Cardiac atrium fibroblast (primary cell): ENCODE data around the gene USP17L13. TPM values are rescaled to one million over a fixed set of nuclear protein-coding genes. Genes with fewer than 3 reads are reported as not detected.

Experiments
- total RNA-seq: library from RNA; depleted of rRNA; stranded (reverse); fragments of >200 nt; gene quantifications from 2 replicates; pipeline ENCODE4 v1.2.3, GENCODE V29; 2015

Gene USP17L13, protein sequence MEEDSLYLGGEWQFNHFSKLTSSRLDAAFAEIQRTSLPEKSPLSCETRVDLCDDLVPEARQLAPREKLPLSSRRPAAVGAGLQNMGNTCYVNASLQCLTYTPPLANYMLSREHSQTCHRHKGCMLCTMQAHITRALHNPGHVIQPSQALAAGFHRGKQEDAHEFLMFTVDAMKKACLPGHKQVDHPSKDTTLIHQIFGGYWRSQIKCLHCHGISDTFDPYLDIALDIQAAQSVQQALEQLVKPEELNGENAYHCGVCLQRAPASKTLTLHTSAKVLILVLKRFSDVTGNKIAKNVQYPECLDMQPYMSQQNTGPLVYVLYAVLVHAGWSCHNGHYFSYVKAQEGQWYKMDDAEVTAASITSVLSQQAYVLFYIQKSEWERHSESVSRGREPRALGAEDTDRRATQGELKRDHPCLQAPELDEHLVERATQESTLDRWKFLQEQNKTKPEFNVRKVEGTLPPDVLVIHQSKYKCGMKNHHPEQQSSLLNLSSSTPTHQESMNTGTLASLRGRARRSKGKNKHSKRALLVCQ
- total RNA-seq: not detected in 2 replicates

DNA sequence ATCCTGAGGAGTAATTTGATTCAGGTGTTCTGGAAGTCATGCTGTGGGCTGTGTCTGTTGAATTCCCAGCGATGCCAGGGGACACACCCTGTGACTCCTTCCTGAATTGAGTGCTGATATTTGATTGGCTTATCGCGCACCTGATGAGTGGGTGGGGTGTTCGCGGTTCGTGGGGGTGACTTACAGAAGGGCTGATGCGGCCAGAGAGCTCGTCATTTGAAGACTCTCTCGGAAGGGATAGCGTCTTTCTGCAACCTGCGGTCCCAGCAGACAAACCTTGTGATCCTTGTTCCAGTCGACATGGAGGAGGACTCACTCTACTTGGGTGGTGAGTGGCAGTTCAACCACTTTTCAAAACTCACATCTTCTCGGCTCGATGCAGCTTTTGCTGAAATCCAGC, at the start of gene USP17L13:
USP17L13 (plus strand) TSS at position 301 of the 400 bp plus-strand sequence; CDS start at position 301, 0 bp downstream.

DNA sequence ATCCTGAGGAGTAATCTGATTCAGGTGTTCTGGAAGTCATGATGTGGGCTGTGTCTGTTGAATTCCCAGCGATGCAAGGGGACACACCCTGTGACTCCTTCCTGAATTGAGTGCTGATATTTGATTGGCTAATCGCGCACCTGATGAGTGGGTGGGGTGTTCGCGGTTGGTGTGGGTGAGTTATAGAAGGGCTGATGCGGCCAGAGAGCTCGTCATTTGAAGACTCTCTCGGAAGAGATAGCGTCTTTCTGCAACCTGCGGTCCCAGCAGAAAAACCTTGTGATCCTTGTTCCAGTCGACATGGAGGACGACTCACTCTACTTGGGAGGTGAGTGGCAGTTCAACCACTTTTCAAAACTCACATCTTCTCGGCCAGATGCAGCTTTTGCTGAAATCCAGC, 14.3 kb upstream of the USP17L13 start, which contains the start of gene USP17L10:
USP17L10 (plus strand) TSS at position 301 of the 400 bp plus-strand sequence; CDS start at position 301, 0 bp downstream.

DNA sequence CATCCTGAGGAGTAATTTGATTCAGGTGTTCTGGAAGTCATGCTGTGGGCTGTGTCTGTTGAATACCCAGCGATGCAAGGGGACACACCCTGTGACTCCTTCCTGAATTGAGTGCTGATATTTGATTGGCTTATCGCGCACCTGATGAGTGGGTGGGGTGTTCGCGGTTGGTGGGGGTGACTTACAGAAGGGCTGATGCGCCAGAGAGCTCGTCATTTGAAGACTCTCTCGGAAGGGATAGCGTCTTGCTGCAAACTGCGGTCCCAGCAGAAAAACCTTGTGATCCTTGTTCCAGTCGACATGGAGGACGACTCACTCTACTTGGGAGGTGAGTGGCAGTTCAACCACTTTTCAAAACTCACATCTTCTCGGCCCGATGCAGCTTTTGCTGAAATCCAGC, 9.6 kb upstream of the USP17L13 start, which contains the start of gene USP17L11:
USP17L11 (plus strand) TSS at position 301 of the 400 bp plus-strand sequence; CDS start at position 301, 0 bp downstream.

DNA sequence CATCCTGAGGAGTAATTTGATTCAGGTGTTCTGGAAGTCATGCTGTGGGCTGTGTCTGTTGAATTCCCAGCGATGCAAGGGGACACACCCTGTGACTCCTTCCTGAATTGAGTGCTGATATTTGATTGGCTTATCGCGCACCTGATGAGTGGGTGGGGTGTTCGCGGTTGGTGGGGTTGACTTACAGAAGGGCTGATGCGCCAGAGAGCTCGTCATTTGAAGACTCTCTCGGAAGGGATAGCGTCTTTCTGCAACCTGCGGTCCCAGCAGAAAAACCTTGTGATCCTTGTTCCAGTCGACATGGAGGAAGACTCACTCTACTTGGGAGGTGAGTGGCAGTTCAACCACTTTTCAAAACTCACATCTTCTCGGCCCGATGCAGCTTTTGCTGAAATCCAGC, 4.8 kb upstream of the USP17L13 start, which contains the start of gene USP17L12:
USP17L12 (plus strand) TSS at position 301 of the 400 bp plus-strand sequence; CDS start at position 301, 0 bp downstream.

DNA sequence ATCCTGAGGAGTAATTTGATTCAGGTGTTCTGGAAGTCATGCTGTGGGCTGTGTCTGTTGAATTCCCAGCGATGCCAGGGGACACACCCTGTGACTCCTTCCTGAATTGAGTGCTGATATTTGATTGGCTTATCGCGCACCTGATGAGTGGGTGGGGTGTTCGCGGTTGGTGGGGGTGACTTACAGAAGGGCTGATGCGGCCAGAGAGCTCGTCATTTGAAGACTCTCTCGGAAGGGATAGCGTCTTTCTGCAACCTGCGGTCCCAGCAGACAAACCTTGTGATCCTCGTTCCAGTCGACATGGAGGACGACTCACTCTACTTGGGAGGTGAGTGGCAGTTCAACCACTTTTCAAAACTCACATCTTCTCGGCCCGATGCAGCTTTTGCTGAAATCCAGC, 9.4 kb downstream of the USP17L13 start, which contains the start of gene USP17L15:
USP17L15 (plus strand) TSS at position 301 of the 400 bp plus-strand sequence; CDS start at position 301, 0 bp downstream.

DNA sequence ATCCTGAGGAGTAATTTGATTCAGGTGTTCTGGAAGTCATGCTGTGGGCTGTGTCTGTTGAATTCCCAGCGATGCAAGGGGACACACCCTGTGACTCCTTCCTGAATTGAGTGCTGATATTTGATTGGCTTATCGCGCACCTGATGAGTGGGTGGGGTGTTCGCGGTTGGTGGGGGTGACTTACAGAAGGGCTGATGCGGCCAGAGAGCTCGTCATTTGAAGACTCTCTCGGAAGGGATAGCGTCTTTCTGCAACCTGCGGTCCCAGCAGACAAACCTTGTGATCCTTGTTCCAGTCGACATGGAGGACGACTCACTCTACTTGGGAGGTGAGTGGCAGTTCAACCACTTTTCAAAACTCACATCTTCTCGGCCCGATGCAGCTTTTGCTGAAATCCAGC, 18.9 kb downstream of the USP17L13 start, which contains the start of gene USP17L17:
USP17L17 (plus strand) TSS at position 301 of the 400 bp plus-strand sequence; CDS start at position 301, 0 bp downstream.

DNA sequence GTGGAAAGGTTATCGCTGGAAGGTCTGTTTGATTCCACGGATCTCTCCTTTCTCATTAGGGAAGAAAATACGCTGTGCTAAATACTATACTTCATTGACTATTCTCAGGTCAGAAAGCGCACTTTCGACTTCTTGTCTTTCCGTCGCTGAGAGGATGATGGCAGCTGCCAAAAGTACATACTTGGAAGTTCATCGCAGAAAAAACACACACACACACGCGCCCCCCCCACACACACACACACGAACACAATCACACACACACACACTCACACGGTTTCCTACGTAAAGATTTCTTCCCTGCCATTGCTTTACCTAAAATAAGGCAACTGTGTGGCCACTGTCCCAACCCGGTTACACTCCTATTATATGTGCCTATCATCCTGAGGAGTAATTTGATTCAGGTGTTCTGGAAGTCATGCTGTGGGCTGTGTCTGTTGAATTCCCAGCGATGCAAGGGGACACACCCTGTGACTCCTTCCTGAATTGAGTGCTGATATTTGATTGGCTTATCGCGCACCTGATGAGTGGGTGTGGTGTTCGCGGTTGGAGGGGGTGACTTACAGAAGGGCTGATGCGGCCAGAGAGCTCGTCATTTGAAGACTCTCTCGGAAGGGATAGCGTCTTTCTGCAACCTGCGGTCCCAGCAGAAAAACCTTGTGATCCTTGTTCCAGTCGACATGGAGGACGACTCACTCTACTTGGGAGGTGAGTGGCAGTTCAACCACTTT, 23.4 kb downstream of the USP17L13 start, which contains the start of gene USP17L18:
USP17L18 (plus strand) TSS at position 678 of the 728 bp plus-strand sequence; CDS start at position 678, 0 bp downstream.

DNA sequence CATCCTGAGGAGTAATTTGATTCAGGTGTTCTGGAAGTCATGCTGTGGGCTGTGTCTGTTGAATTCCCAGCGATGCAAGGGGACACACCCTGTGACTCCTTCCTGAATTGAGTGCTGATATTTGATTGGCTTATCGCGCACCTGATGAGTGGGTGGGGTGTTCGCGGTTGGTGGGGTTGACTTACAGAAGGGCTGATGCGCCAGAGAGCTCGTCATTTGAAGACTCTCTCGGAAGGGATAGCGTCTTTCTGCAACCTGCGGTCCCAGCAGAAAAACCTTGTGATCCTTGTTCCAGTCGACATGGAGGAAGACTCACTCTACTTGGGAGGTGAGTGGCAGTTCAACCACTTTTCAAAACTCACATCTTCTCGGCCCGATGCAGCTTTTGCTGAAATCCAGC, 28.4 kb downstream of the USP17L13 start, which contains the start of gene USP17L19:
USP17L19 (plus strand) TSS at position 301 of the 400 bp plus-strand sequence; CDS start at position 301, 0 bp downstream.

DNA sequence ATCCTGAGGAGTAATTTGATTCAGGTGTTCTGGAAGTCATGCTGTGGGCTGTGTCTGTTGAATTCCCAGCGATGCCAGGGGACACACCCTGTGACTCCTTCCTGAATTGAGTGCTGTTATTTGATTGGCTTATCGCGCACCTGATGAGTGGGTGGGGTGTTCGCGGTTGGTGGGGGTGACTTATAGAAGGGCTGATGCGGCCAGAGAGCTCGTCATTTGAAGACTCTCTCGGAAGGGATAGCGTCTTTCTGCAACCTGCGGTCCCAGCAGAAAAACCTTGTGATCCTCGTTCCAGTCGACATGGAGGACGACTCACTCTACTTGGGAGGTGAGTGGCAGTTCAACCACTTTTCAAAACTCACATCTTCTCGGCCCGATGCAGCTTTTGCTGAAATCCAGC, 33.1 kb downstream of the USP17L13 start, which contains the start of gene USP17L20:
USP17L20 (plus strand) TSS at position 301 of the 400 bp plus-strand sequence; CDS start at position 301, 0 bp downstream.

DNA sequence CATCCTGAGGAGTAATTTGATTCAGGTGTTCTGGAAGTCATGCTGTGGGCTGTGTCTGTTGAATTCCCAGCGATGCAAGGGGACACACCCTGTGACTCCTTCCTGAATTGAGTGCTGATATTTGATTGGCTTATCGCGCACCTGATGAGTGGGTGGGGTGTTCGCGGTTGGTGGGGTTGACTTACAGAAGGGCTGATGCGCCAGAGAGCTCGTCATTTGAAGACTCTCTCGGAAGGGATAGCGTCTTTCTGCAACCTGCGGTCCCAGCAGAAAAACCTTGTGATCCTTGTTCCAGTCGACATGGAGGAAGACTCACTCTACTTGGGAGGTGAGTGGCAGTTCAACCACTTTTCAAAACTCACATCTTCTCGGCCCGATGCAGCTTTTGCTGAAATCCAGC, 37.9 kb downstream of the USP17L13 start, which contains the start of gene USP17L21:
USP17L21 (plus strand) TSS at position 301 of the 400 bp plus-strand sequence; CDS start at position 301, 0 bp downstream.

DNA sequence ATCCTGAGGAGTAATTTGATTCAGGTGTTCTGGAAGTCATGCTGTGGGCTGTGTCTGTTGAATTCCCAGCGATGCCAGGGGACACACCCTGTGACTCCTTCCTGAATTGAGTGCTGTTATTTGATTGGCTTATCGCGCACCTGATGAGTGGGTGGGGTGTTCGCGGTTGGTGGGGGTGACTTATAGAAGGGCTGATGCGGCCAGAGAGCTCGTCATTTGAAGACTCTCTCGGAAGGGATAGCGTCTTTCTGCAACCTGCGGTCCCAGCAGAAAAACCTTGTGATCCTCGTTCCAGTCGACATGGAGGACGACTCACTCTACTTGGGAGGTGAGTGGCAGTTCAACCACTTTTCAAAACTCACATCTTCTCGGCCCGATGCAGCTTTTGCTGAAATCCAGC, 42.6 kb downstream of the USP17L13 start, which contains the start of gene USP17L22:
USP17L22 (plus strand) TSS at position 301 of the 400 bp plus-strand sequence; CDS start at position 301, 0 bp downstream.

Other genes with a start within 250 kb of the USP17L13 start
- not detected in 2 replicates for gene FAM90A26, start 54.5 kb upstream of the USP17L13 start, total RNA-seq
- gene USP17L10, start 14.2 kb upstream of the USP17L13 start, total RNA-seq: not detected in 2 replicates
- gene USP17L11, start 9.5 kb upstream of the USP17L13 start, total RNA-seq: not detected in 2 replicates
- gene USP17L12, start 4.7 kb upstream of the USP17L13 start, total RNA-seq: not detected in 2 replicates
- not detected in 2 replicates for gene USP17L15, start 9.5 kb downstream of the USP17L13 start, total RNA-seq
- gene USP17L17, start 19.0 kb downstream of the USP17L13 start, total RNA-seq: not detected in 2 replicates
- gene USP17L18, start 23.7 kb downstream of the USP17L13 start, total RNA-seq: not detected in 2 replicates
- gene USP17L19, start 28.5 kb downstream of the USP17L13 start, total RNA-seq: not detected in 2 replicates
- not detected in 2 replicates for gene USP17L20, start 33.2 kb downstream of the USP17L13 start, total RNA-seq
- not detected in 2 replicates for gene USP17L21, start 38.0 kb downstream of the USP17L13 start, total RNA-seq
- not detected in 2 replicates for gene USP17L22, start 42.7 kb downstream of the USP17L13 start, total RNA-seq
- not detected in 2 replicates for gene USP17L24, start 100.3 kb downstream of the USP17L13 start, total RNA-seq
- not detected in 2 replicates for gene USP17L25, start 105.0 kb downstream of the USP17L13 start, total RNA-seq
- gene USP17L26, start 109.8 kb downstream of the USP17L13 start, total RNA-seq: not detected in 2 replicates
- gene USP17L5, start 114.5 kb downstream of the USP17L13 start, total RNA-seq: not detected in 2 replicates
- gene USP17L27, start 119.3 kb downstream of the USP17L13 start, total RNA-seq: not detected in 2 replicates
- gene USP17L28, start 124.0 kb downstream of the USP17L13 start, total RNA-seq: not detected in 2 replicates
- gene USP17L29, start 128.7 kb downstream of the USP17L13 start, total RNA-seq: not detected in 2 replicates
- gene USP17L30, start 138.2 kb downstream of the USP17L13 start, total RNA-seq: not detected in 2 replicates
- gene DEFB131A, start 219.5 kb downstream of the USP17L13 start, total RNA-seq: not detected in 2 replicates